Thyroid gland (tissue), 4 donors: Measurements from ENCODE around the gene SNRK.

Source experiments
- POLR2A ChIP-seq, 2 donors: fragments of 450-650 bp; IDR thresholded peaks; one replicate each; pipeline ENCODE4 v1.6.1; 2017; ENCODE audit warnings: antibody characterized with exemption in 2 of 2, mild to moderate bottlenecking in 2 of 2, moderate library complexity in 1 of 2
- TF ChIP-seq, protein P1 (sequence below), 6 experiments: fragments of 200-600 bp in 3 of 6; fragments of 450-650 bp in 3 of 6; sonication (generic) in 3 of 6; IDR thresholded peaks; one replicate each; pipeline ENCODE4 v1.5.1; 2016 to 2019; ENCODE audit warnings: antibody characterized with exemption in 6 of 6, mild to moderate bottlenecking in 2 of 6, inconsistent platforms in 1 of 6, moderate library complexity in 1 of 6

DNA sequence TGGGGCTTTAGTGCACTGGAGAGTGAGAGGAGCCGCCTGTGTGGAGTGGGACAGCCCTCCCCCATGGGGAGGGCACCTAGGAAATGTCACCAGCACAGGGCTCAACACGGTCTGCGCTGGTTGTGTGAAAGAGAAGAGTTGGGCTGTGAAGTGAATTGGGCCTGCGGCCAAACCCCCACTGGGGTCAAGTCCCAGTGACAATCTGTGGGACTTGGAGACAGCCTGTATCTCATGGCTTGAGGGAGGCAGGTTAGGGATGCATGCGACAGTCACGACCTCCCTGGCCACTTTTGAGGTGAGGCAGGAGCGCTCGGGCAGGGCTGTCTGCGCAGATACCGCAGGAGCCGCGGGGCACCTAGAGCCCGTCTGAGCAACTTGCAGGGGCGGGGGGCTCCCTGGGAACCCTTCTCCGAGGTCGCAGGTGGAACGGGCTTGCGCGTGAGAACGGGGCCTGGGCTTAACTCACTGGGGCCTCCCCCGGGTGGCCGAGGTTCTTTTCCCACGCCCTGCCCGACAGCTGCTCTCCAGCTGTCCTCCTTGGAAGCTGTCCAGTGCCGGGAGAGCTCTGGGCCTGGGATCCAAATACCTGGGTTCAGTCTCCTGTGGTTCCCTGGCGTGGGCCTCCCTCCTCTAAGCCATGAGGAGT lies 77.4 kb downstream of the SNRK start:
- TF ChIP-seq, protein P1, sequence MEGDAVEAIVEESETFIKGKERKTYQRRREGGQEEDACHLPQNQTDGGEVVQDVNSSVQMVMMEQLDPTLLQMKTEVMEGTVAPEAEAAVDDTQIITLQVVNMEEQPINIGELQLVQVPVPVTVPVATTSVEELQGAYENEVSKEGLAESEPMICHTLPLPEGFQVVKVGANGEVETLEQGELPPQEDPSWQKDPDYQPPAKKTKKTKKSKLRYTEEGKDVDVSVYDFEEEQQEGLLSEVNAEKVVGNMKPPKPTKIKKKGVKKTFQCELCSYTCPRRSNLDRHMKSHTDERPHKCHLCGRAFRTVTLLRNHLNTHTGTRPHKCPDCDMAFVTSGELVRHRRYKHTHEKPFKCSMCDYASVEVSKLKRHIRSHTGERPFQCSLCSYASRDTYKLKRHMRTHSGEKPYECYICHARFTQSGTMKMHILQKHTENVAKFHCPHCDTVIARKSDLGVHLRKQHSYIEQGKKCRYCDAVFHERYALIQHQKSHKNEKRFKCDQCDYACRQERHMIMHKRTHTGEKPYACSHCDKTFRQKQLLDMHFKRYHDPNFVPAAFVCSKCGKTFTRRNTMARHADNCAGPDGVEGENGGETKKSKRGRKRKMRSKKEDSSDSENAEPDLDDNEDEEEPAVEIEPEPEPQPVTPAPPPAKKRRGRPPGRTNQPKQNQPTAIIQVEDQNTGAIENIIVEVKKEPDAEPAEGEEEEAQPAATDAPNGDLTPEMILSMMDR (IDR thresholded peaks at IDR 0.05) = no peak
- TF ChIP-seq POLR2A (IDR thresholded peaks at IDR 0.05) = no peak
